ENCODE results near the gene PCDHA5.

The PCDHA5 gene

DNA sequence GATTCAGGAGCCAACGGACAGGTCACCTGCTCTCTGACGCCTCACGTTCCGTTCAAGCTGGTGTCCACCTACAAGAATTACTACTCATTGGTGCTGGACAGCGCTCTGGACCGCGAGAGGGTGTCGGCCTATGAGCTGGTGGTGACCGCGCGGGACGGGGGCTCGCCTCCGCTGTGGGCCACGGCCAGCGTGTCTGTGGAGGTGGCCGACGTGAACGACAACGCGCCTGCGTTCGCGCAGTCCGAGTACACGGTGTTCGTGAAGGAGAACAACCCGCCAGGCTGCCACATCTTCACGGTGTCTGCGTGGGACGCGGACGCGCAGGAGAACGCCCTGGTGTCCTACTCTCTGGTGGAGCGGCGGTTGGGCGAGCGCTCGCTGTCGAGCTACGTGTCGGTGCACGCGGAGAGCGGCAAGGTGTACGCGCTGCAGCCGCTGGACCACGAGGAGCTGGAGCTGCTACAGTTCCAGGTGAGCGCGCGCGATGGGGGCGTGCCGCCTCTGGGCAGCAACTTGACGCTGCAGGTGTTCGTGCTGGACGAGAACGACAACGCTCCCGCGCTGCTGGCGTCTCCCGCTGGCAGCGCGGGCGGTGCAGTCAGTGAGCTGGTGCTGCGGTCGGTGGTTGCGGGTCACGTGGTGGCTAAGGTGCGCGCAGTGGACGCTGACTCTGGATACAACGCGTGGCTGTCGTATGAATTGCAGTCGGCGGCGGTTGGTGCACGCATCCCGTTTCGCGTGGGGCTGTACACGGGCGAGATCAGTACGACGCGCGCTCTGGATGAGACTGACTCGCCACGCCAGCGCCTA lies 36.0 kb downstream of the PCDHA5 start:
- no peak for DNase-seq (ENCODE audit: extremely low read depth, low read depth)
- no peak for TF ChIP-seq CTCF (IDR thresholded peaks at IDR 0.05; ENCODE audit: low read depth, low read length)

- no peak for TF ChIP-seq CTCF (IDR thresholded peaks at IDR 0.05; ENCODE audit: low read depth, low read length)
- no peak for DNase-seq (ENCODE audit: extremely low read depth, low read depth)
These were observed 36.5 kb downstream of the PCDHA5 start for GRCh38 chr5:140857987-140858240.

DNA sequence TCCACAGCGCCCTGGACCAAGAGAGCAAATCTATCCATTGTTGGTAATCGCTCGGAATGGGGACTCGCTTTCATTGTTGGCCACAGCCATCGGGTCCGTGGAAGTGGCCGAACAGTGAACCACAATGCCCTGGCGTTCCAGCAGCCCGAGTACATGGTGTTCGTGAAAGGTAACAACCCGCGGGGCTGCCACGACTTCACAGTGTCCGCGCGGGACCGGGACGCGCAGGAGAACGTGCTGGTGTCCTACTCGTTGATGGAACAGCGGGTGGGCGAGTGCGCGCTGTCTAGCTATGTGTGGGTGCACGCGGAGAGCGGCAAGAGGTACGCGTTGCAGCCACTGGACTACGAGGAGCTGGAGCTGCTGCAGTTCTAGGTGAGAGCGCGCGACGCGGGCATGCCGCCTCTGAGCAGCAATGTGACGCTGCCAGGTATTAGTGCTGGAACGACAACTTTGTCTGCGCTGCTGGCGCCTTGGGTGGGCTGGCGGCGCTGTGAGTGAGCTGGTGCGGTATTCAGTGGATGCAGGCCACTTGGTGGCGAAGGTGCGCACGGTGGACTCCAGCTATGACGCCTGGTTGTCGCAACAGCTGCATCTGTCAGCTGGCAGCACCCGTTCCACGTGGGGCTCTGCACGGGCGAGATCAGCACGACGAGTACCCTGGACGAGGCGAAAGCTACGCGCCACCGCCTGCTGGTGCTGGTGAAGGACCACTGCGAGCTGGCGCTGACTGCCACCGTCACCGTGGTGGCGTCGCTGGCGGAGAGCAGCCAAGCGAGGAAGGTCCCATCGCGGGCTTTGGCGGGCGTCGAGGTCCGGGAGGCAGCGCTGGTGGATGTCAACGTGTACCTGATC lies 41.3 kb downstream of the PCDHA5 start:
- TF ChIP-seq CTCF (IDR thresholded peaks at IDR 0.05; ENCODE audit: low read depth, low read length), result no peak
- DNase-seq (ENCODE audit: extremely low read depth, low read depth), result no peak

GRCh38 chr5:140868721-140869554 lies 47.5 kb downstream of the PCDHA5 start, which contains the start of gene PCDHA11:
PCDHA11 (plus strand) TSS chr5:140868957; CDS start chr5:140869104, 147 bp downstream.
- no peak for TF ChIP-seq CTCF (IDR thresholded peaks at IDR 0.05; ENCODE audit: low read depth, low read length)
- no peak for DNase-seq (ENCODE audit: extremely low read depth, low read depth)

DNA sequence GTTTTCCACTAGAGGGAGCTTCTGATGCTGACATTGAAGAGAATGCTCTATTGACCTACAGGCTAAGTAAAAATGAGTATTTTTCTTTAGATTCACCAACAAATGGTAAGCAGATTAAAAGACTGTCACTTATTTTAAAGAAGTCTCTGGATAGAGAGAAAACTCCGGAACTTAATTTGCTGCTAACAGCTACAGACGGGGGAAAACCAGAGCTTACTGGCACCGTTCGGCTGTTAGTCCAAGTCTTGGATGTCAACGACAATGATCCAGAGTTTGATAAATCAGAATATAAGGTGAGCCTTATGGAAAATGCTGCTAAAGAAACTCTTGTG lies 48.1 kb downstream of the PCDHA5 start:
- no peak for DNase-seq (ENCODE audit: extremely low read depth, low read depth)
- no peak for TF ChIP-seq CTCF (IDR thresholded peaks at IDR 0.05; ENCODE audit: low read depth, low read length)

- TF ChIP-seq CTCF (IDR thresholded peaks at IDR 0.05; ENCODE audit: low read depth, low read length), result no peak
These were observed 49.1 kb downstream of the PCDHA5 start for GRCh38 chr5:140870221-140871201.

More at GRCh38 chr5:140870221-140871201, 49.1 kb downstream of the PCDHA5 start:
- DNase-seq (ENCODE audit: extremely low read depth, low read depth), result no peak
